ENCODE data around the gene OR4X1.
"Not testable (repeated sequence)": the region's sequence is repeated elsewhere in the genome, so short reads cannot be mapped to it uniquely, and the experiment has no call there.

The OR4X1 gene

DNA sequence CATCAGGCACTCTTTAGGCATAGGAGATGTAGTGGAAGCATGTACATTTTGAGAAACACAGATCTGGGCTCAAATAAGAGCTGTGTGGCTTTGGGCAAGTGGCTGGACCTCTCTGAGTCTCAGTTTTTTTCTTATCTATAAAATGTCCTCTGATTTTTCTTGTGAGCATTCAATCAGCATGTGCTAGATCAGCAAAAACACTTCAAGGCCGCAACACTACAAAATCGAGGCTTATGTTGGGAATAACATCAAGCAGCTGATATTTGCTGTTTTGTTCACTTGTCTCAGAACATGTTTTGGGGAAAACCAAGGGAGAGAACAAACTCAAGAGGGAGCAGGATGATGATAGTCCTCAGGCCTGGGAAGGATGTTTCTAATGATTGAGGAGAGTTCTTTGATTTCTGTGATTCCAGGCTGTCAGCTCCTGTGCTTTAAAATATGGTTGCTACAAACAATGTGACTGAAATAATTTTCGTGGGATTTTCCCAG lies at the start of gene OR4X1:
Gene OR4X1, plus strand, starts transcription at position 439 of the 489 bp plus-strand sequence. Its CDS starts 0 bp downstream, at position 439.
- no peak for DNase-seq

DNA sequence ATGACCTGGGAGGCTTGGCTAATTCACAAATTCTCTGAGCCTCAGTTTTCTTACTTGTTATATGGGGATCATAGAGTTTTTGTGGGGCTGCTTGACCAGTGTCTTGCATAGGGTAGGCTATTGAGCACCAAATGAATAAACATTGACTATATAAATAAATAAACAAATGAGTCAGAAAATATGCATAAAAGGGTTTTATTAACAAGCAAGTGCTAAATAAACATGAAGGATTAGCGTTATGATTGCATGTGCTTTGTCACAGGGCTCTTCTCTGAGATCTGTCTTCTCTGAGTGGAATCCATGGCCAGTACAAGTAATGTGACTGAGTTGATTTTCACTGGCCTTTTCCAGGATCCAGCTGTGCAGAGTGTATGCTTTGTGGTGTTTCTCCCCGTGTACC lies 47.2 kb upstream of the OR4X1 start, which contains the start of gene OR4B1:
Gene OR4B1, plus strand, starts transcription at position 301 of the 400 bp plus-strand sequence. Its CDS starts 0 bp downstream, at position 301.
- DNase-seq = no peak

GRCh38 chr11:48228761-48229160 lies 34.9 kb upstream of the OR4X1 start:
- no peak for DNase-seq

DNA sequence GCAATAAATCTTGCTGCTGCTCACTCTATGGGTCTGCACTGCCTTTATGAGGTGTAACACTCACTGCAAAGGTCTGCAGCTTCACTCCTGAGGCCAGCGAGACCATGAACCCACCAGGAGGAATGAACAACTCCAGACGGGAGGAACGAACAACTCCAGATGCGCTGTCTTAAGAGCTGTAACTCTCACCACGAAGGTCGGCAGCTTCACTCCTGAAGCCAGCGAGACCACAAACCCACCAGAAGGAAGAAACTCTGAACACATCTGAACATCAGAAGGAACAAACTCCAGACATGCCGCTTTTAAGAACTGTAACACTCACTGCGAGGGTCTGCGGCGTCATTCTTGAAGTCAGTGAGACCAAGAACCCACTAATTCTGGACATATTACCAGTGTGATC lies 33.6 kb upstream of the OR4X1 start:
- DNase-seq = not testable (repeated sequence)

GRCh38 chr11:48237727-48238126 lies 25.9 kb upstream of the OR4X1 start:
- no peak for DNase-seq

DNA sequence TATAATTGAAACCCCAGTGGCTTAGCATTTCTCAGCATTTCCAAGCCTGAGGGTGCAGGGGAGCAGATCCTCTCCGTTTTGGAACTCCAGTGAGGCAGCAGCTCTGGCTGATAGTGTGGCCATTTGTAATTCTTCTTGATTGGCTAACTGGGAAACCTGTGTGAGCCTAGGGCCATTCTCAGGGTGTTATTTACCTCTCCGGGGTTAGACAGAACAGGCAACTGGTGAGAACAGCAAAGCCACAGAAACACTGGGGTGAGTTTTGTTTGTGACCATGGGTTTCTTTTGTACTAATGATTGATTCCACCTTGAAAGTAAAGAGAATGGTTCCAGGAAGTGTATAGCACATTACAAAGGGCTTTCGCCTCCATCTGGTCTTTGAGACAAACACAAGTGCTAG lies 21.2 kb upstream of the OR4X1 start:
- no peak for DNase-seq

GRCh38 chr11:48244804-48245203 lies 18.9 kb upstream of the OR4X1 start, which contains the start of gene OR4X2:
TSS of gene OR4X2 (plus strand) at chr11:48245104. CDS start at chr11:48245104, 0 bp downstream.
- no peak for DNase-seq

DNA sequence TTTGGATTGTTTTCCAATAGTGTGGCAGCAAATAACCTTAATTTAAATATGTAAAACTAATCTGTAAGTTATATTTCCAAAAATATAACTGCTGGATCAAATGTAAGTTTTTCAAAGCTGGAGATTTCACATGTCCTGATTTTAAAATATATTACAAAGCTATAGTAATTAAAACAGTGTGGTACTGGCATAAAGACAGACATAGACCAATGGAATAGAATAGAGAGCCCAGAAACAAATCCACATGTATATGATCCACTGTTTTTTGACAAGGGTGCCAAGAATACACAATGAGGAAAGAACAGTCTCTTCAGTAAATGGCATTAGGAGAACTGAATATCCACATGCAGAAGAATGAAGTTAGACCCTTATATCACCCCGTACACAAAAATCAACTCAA lies 14.8 kb upstream of the OR4X1 start:
- no peak for DNase-seq

DNA sequence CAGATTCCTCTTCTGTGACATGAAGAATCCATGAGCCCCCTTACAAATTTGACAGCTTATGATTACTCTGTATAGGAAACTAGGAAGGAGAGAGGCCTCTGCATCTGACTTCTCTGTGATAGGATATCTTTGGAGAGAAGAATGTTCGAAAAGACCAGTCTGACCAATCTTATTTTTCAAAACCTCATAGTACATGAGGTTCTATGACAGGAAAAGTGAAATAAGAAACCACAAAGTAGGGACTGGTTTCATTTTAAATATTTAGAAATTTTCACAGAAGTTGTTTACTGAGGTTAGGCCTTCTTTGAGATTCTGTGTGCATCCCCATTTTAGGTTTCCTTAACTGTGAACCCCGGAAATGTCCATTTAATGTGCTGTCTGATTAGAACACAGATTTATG lies 2.1 kb upstream of the OR4X1 start:
- no peak for DNase-seq

DNA sequence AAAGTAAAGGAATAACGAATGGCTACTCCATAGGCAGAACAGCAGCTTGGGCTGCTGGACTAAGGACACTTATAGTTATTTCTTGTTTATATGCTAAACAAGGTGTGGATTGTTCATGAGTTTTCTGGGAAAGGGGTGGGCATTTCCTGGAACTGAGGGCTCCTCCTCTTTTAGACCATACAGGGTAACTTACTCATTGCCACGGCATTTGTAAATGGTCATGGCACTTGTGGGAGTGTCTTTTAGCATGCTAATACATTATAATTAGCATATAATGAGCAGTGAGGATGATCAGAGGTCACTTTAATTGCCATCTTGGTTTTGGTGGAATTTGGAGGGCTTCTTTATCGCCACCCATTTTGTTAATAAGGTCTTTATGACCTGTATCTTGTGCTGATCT lies 7.0 kb downstream of the OR4X1 start:
- DNase-seq = no peak

- no peak for DNase-seq
Observed at GRCh38 chr11:48272606-48273005, 8.9 kb downstream of the OR4X1 start.

GRCh38 chr11:48305923-48306322 lies 42.3 kb downstream of the OR4X1 start, which contains the start of gene OR4S1:
TSS of gene OR4S1 (plus strand) at chr11:48306223. CDS start at chr11:48306223, 0 bp downstream.
- DNase-seq = no peak

GRCh38 chr11:48307760-48308386 lies 44.2 kb downstream of the OR4X1 start:
- DNase-seq = no peak

- not testable (repeated sequence) for DNase-seq
Observed at GRCh38 chr11:48313590-48313989, 49.9 kb downstream of the OR4X1 start.

Data from NCI-H510A (cell line).